DOHH2 (cell line): ENCODE results near the gene TDRD15.
"Not testable (repeated sequence)": the region's sequence is repeated elsewhere in the genome, so short reads cannot be mapped to it uniquely, and the experiment has no call there.

Source experiments
- H3F3A ChIP-seq: fragments of 200-600 bp; sonication (generic), shearing (Covaris generic); 2 replicates; pipeline ENCODE4 v1.6.0; 2016; ENCODE audit warnings: antibody characterized with exemption, mild to moderate bottlenecking; ENCODE audit not compliant: control insufficient read depth, insufficient read depth
- H3K27ac ChIP-seq: fragments of 200-600 bp; sonication (generic); 2 replicates; pipeline ENCODE4 v1.5.1; 2014; ENCODE audit warnings: low read depth, mild to moderate bottlenecking, low read length, moderate library complexity
- H3K27me3 ChIP-seq: fragments of 200-600 bp; sonication (generic); 2 replicates; pipeline ENCODE4 v1.6.1; 2014; ENCODE audit warnings: mild to moderate bottlenecking, low read length, mixed read lengths; ENCODE audit not compliant: control insufficient read depth
- H3K36me3 ChIP-seq: fragments of 200-600 bp; sonication (generic); 2 replicates; pipeline ENCODE4 v1.6.1; 2014; ENCODE audit warnings: mild to moderate bottlenecking, low read length, moderate library complexity, mixed read lengths; ENCODE audit not compliant: control insufficient read depth
- H3K4me1 ChIP-seq: fragments of 200-600 bp; sonication (generic); 2 replicates; pipeline ENCODE4 v1.6.1; 2014; ENCODE audit warnings: mild to moderate bottlenecking, low read length, mixed read lengths; ENCODE audit not compliant: control insufficient read depth
- H3K4me2 ChIP-seq: fragments of 200-600 bp; sonication (generic); 2 replicates; pipeline ENCODE4 v1.6.0; 2014; ENCODE audit warnings: mild to moderate bottlenecking, low read length, moderate library complexity
- H3K4me3 ChIP-seq: fragments of 200-600 bp; sonication (generic); 2 replicates; pipeline ENCODE4 v1.5.1; 2014; ENCODE audit warnings: mild to moderate bottlenecking, low read length, mixed read lengths
- H3K79me2 ChIP-seq: fragments of 200-600 bp; sonication (generic); 2 replicates; pipeline ENCODE4 v1.6.1; 2014; ENCODE audit warnings: mild to moderate bottlenecking, low read length, mixed read lengths; ENCODE audit not compliant: control insufficient read depth
- H3K9me2 ChIP-seq: fragments of 200-600 bp; sonication (generic); replicated peaks from 2 replicates; pipeline ENCODE4 v1.6.1; 2014; ENCODE audit warnings: mild to moderate bottlenecking, low read length, mixed read lengths; ENCODE audit not compliant: control insufficient read depth
- H3K9me3 ChIP-seq: fragments of 200-600 bp; sonication (generic); 2 replicates; pipeline ENCODE4 v1.6.1; 2014; ENCODE audit warnings: antibody characterized with exemption, low read length, mixed read lengths; ENCODE audit not compliant: control insufficient read depth, insufficient read depth
- H4K20me1 ChIP-seq: fragments of 200-600 bp; sonication (generic); 2 replicates; pipeline ENCODE4 v1.6.0; 2014; ENCODE audit warnings: low read depth, mild to moderate bottlenecking, antibody characterized with exemption, low read length, moderate library complexity; ENCODE audit not compliant: control insufficient read depth, insufficient read depth
- CTCF ChIP-seq: fragments of 200-600 bp; sonication (generic); IDR thresholded peaks from one replicate; pipeline ENCODE4 v1.5.1; 2014; ENCODE audit warnings: antibody characterized with exemption, mild to moderate bottlenecking, low read depth, low read length; ENCODE audit not compliant: poor library complexity, severe bottlenecking
- EZH2phosphoT487 ChIP-seq: fragments of 200-600 bp; sonication (generic); IDR thresholded peaks from 2 replicates; pipeline ENCODE4 v1.6.1; 2017; ENCODE audit warnings: borderline replicate concordance, mild to moderate bottlenecking, antibody characterized with exemption, low read length, moderate library complexity, mixed read lengths

TDRD15 gene

DNA sequence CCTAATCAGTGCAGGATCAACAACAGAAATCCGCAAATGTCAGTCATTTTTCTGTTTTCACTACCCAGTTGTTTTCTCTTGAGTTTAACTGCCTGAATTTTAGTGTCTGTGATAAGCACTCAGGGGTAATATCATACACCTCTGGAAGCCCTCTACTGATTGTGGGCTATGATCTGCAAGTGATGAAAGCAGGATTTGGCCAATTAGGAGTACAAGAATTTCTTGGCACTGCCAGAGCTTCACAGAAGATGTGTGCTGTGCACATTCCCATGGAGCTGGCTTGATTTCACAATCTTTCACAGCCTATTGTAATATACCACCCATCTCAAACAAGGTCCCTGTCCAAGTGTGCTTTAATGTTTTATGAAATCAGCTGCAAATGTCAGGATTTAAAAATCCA, 27.3 kb upstream of the TDRD15 start:
- no peak for TF ChIP-seq CTCF
- TF ChIP-seq EZH2phosphoT487: no peak
- no peak overlapping the region for H3K27ac ChIP-seq
- H3K9me2 ChIP-seq: no peaks in the 10 kb centered on the region
- H3F3A ChIP-seq: no peaks in the 10 kb centered on the region
- no peak overlapping the region for H3K4me3 ChIP-seq
- H3K79me2 ChIP-seq: no peaks in the 10 kb centered on the region
- no peak overlapping the region for H3K4me2 ChIP-seq
- H4K20me1 ChIP-seq: no peaks in the 10 kb centered on the region
- H3K36me3 ChIP-seq: no peaks in the 10 kb centered on the region
- no peaks in the 10 kb centered on the region for H3K4me1 ChIP-seq
- H3K27me3 ChIP-seq: no peaks in the 10 kb centered on the region
- no peaks in the 10 kb centered on the region for H3K9me3 ChIP-seq

DNA sequence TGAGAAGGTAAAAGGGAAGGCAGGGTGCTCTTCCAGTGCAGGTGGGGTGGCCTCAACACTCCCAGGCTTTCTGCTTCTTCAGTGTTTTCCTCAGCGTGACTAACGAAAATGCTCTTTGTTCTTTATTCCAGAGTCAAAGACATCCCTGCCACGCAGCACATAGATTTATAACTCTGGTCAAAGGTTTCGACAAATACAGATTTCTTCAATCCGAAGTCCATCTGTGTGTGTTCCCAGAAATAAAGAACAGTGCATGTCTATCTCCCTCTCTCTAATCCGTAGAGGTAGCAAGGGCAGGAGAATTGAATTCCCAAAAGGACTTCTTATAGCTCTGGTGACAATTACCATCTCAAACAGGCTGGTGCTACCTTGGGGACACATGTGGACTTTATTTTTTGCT, 26.4 kb upstream of the TDRD15 start:
- no peaks in the 10 kb centered on the region for H3K9me3 ChIP-seq
- no peaks in the 10 kb centered on the region for H3K36me3 ChIP-seq
- no peak overlapping the region for H3K4me2 ChIP-seq
- TF ChIP-seq EZH2phosphoT487 (no peak), CTCF (no peak)
- no peak overlapping the region for H3K4me3 ChIP-seq
- no peaks in the 10 kb centered on the region for H3K9me2 ChIP-seq
- H3F3A ChIP-seq: no peaks in the 10 kb centered on the region
- no peaks in the 10 kb centered on the region for H3K79me2 ChIP-seq
- no peak overlapping the region for H3K27ac ChIP-seq
- no peaks in the 10 kb centered on the region for H3K27me3 ChIP-seq
- H4K20me1 ChIP-seq: no peaks in the 10 kb centered on the region
- H3K4me1 ChIP-seq: no peaks in the 10 kb centered on the region

- Histone ChIP-seq H3K4me2 (no peak overlapping the region), H3K27ac (no peak overlapping the region), H3K27me3 (no peaks in the 10 kb centered on the region), H3F3A (no peaks in the 10 kb centered on the region), H3K4me3 (no peak overlapping the region), H3K9me3 (no peaks in the 10 kb centered on the region), H3K79me2 (no peaks in the 10 kb centered on the region), H3K36me3 (no peaks in the 10 kb centered on the region), H3K4me1 (no peaks in the 10 kb centered on the region), H3K9me2 (no peaks in the 10 kb centered on the region), H4K20me1 (no peaks in the 10 kb centered on the region)
- TF ChIP-seq EZH2phosphoT487: no peak
- no peak for TF ChIP-seq CTCF
Measured at GRCh38 chr2:21098294-21098693, 25.5 kb upstream of the TDRD15 start.

DNA sequence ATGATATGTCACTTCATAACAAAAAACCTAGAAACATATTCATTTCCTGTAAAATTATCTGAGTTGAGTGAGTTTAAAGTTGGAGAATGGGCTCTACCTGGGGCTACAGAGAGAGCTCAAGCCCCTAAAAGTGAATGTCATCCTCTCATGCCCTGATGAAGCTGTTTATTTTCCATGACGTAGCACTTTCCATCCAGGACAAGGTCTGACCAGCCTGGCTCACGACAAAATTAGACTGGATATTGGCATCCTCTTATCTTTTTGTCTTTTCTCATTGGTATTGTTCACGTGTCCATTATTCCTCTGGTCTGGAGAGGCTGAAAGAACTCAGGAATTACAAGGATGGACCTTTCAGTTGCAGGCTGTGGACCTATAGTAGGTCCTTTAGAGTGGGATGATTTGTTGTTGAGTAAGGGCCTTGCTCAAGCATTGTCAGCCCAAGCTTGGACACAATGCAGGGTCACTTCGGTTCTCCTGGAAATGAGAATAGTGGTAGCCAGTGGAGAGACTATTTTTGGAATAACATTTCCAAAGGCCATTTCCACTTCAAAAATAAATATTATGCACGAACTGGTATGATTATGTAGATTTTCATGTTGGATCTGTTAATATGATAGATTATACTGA, 24.4 kb upstream of the TDRD15 start:
- H3F3A ChIP-seq: no peaks in the 10 kb centered on the region
- no peak overlapping the region for H3K27ac ChIP-seq
- H3K36me3 ChIP-seq: no peaks in the 10 kb centered on the region
- no peaks in the 10 kb centered on the region for H3K4me1 ChIP-seq
- H3K4me3 ChIP-seq: no peak overlapping the region
- H3K79me2 ChIP-seq: no peaks in the 10 kb centered on the region
- no peaks in the 10 kb centered on the region for H3K9me2 ChIP-seq
- no peaks in the 10 kb centered on the region for H3K9me3 ChIP-seq
- no peaks in the 10 kb centered on the region for H4K20me1 ChIP-seq
- TF ChIP-seq CTCF (no peak), EZH2phosphoT487 (no peak)
- no peak overlapping the region for H3K4me2 ChIP-seq
- no peaks in the 10 kb centered on the region for H3K27me3 ChIP-seq

DNA sequence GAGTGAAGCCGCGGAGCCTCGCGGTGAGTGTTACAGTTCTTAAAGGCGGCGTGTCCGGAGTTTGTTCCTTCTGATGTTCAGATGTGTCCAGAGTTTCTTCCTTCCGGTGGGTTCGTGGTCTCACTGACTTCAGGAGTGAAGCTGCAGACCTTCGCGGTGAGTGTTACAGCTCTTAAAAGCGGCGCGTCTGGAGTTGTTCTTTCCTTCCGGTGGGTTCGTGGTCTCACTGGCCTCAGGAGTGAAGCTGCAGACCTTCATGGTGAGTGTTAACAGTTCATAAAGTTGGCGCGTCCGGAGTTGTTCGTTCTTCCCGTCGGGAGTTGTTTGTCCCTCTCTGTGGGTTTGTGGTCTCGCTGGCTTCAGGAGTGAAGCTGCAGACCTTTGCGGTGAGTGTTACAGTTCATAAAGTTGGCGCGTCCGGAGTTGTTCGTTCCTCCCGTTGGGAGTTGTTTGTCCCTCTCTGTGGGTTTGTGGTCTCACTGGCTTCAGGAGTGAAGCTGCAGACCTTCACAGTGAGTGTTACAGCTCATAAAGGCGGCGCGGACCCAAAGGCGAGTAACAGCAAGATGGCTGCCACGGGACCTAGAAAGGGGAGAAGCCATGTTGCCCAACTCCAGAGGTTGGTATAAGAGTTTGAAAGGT, 22.1 kb upstream of the TDRD15 start:
- H3K27ac ChIP-seq, H3F3A ChIP-seq, H4K20me1 ChIP-seq, H3K4me3 ChIP-seq, H3K27me3 ChIP-seq, H3K9me3 ChIP-seq, H3K79me2 ChIP-seq, H3K4me2 ChIP-seq, H3K4me1 ChIP-seq, H3K9me2 ChIP-seq, H3K36me3 ChIP-seq: not testable (repeated sequence)
